ENCODE results near the gene LHPP.

GRCh38 chr10:124637746-124638145 is 176.1 kb downstream of the LHPP start:
- TF ChIP-seq, protein P1, sequence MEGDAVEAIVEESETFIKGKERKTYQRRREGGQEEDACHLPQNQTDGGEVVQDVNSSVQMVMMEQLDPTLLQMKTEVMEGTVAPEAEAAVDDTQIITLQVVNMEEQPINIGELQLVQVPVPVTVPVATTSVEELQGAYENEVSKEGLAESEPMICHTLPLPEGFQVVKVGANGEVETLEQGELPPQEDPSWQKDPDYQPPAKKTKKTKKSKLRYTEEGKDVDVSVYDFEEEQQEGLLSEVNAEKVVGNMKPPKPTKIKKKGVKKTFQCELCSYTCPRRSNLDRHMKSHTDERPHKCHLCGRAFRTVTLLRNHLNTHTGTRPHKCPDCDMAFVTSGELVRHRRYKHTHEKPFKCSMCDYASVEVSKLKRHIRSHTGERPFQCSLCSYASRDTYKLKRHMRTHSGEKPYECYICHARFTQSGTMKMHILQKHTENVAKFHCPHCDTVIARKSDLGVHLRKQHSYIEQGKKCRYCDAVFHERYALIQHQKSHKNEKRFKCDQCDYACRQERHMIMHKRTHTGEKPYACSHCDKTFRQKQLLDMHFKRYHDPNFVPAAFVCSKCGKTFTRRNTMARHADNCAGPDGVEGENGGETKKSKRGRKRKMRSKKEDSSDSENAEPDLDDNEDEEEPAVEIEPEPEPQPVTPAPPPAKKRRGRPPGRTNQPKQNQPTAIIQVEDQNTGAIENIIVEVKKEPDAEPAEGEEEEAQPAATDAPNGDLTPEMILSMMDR (conservative IDR thresholded peaks at IDR 0.05 in 1 of 2, IDR thresholded peaks at IDR 0.05 in 1 of 2; ENCODE audit: low read depth in 1 of 2, low read length in 2 of 2), result no peak
- no peak for TF ChIP-seq EZH2 (IDR thresholded peaks at IDR 0.05; ENCODE audit: low read length, missing control alignments)
